ENCODE results near the gene NEDD9.

The NEDD9 gene

DNA sequence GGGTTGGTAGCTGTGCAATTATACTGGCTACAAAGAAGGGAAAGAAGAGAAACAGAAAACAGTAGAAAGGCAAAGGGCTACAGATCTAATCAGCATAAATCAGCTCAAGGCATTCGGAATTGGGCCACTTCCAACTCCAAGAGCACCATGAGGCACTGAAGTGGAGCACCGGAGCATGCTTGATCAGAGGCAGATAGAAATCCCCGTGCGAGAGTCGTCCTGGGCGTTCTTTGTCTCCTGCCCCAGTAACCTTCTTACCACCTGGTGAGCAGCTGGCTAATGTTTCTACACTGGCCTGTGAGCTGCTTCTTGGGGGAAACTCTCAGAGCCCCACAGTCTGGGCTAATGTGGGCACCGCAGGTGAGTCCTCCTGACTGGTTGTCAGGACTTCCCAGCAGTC is 16.7 kb downstream of the NEDD9 start:
- Mint-ChIP-seq H3K27ac (peak overlapping the region; percentile 56), H3K4me1 (peaks cover 73% of the 10 kb centered on the region), H3K9me3 (no peaks in the 10 kb centered on the region), H3K27me3 (ENCODE audit: low read depth, poor library complexity) (peaks cover 3% of the 10 kb centered on the region), H3K36me3 (ENCODE audit: low read depth) (peaks cover 28% of the 10 kb centered on the region), H3K4me3 (no peak overlapping the region)
- TF ChIP-seq, protein P1, sequence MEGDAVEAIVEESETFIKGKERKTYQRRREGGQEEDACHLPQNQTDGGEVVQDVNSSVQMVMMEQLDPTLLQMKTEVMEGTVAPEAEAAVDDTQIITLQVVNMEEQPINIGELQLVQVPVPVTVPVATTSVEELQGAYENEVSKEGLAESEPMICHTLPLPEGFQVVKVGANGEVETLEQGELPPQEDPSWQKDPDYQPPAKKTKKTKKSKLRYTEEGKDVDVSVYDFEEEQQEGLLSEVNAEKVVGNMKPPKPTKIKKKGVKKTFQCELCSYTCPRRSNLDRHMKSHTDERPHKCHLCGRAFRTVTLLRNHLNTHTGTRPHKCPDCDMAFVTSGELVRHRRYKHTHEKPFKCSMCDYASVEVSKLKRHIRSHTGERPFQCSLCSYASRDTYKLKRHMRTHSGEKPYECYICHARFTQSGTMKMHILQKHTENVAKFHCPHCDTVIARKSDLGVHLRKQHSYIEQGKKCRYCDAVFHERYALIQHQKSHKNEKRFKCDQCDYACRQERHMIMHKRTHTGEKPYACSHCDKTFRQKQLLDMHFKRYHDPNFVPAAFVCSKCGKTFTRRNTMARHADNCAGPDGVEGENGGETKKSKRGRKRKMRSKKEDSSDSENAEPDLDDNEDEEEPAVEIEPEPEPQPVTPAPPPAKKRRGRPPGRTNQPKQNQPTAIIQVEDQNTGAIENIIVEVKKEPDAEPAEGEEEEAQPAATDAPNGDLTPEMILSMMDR (IDR thresholded peaks at IDR 0.05) = no peak
- no peak for DNase-seq

DNA sequence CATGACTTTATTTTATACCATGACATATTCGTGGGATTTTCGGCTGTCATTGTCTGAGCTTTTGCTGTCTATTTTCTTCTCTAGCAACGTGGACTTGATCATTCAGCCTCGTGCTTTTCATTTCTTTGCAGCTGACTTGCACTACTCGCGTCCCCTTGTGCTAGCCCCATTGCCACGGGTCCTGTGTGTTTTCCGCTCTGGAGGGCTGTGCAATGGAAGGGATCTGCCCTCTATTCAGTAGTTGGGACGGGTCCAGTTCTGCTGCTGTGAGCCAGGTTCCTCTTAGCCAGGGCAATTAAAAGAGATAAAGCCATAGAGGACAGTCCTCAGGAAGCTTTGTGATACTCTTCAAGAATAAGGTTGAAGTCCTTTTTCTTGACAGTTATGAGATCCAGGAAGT is 17.6 kb downstream of the NEDD9 start:
- H3K9me3 Mint-ChIP-seq = no peaks in the 10 kb centered on the region
- DNase-seq = no peak
- no peak overlapping the region for H3K4me3 Mint-ChIP-seq
- H3K4me1 Mint-ChIP-seq = peaks cover 65% of the 10 kb centered on the region
- peaks cover 20% of the 10 kb centered on the region for H3K36me3 Mint-ChIP-seq (ENCODE audit: low read depth)
- H3K27me3 Mint-ChIP-seq (ENCODE audit: low read depth, poor library complexity) = peaks cover 3% of the 10 kb centered on the region
- TF ChIP-seq, protein P1 (IDR thresholded peaks at IDR 0.05) = no peak
- peak overlapping the region; percentile 34 for H3K27ac Mint-ChIP-seq

DNA sequence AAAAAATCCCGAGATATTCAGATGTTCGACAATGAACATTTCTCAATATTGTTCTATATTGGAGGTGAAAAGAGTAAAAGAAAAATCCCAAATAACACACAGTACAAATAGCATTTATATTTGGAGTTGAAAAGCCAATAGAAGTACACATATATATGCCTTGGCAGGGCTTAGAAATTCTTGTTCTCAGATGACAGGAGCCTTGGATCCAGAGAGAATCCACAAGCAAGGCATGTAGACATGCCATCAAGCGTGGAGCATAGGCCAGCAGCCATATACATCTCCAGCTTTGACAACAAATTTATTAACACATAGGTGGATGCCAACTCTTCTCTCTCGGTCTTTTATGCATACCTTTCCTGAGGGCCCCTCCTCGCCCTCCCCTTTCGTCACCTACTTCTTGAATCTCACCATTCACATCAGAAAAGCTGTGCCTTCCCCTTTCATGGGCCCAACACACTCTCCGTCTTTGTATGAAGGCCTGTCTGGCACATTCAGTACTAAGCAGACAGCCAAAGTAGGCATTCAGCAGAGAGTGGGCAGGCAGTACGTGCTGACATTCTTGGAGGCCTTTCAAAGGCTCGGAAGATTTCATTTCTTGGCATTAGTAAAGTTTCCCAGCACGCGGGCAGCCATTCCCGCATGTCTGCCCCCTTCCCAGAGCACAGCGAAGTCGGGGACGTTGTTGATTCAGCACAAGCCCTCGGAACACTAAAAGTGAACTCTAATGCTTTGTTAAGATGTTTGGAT is 18.2 kb downstream of the NEDD9 start:
- Mint-ChIP-seq H3K36me3 (ENCODE audit: low read depth) (peaks cover 15% of the 10 kb centered on the region), H3K27me3 (ENCODE audit: low read depth, poor library complexity) (peaks cover 3% of the 10 kb centered on the region), H3K4me1 (peaks cover 59% of the 10 kb centered on the region), H3K4me3 (no peak overlapping the region), H3K9me3 (no peaks in the 10 kb centered on the region), H3K27ac (no peak overlapping the region)
- no peak for DNase-seq
- TF ChIP-seq, protein P1 (IDR thresholded peaks at IDR 0.05) = no peak

DNA sequence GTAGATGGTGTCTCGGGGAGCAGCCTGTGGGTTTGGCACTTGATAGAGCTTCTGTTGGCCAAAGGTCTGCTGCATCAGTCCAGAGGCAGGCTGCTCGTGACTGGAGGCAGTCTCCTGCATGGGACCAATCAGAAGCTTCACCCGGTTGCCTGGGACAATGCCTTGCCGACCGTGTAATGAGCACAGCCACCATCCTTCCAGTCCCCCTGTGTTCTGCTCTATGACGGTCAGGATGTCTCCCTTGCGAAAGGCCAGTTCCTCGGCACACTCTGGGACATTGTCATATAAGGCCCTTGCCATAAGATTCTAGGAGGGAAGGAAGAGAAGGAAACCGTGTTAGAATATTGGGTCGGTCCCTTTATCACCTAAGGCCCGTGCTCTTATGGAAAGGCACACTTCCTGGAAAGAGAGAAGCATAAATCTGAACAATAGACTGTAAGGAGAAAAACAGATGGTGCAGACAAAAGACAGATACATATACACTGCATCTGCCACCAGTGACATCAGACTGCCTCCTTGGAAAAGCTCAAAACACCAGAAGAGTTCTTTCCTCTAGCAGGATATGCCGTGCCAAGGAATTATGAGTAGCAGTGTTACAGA is 18.9 kb downstream of the NEDD9 start:
- H3K9me3 Mint-ChIP-seq = no peaks in the 10 kb centered on the region
- H3K27ac Mint-ChIP-seq = no peak overlapping the region
- no peak for DNase-seq
- no peak overlapping the region for H3K4me3 Mint-ChIP-seq
- peaks cover 15% of the 10 kb centered on the region for H3K36me3 Mint-ChIP-seq (ENCODE audit: low read depth)
- peaks cover 52% of the 10 kb centered on the region for H3K4me1 Mint-ChIP-seq
- TF ChIP-seq, protein P1 (IDR thresholded peaks at IDR 0.05) = no peak
- H3K27me3 Mint-ChIP-seq (ENCODE audit: low read depth, poor library complexity) = peaks cover 3% of the 10 kb centered on the region

DNA sequence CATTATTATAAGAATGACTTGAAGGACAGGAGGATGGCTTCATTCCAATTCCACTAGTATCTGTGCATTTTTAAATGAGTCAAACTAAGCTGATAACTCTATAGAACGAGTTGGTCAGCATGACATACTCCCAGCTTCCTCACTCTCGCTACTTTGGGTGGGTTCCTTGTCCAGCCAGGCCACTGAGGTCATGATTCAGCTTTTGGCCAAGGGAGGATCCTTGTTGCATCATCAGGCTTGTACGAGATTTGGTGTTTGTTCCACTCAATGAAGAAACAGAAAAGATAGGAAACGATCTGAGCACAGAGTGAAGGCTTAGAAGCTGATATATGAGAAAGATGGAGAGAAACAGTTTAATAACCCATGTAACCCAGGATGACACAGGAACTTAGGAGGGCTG is 19.8 kb downstream of the NEDD9 start:
- H3K4me3 Mint-ChIP-seq = no peak overlapping the region
- no peak for DNase-seq
- peaks cover 48% of the 10 kb centered on the region for H3K4me1 Mint-ChIP-seq
- no peaks in the 10 kb centered on the region for H3K9me3 Mint-ChIP-seq
- peaks cover 15% of the 10 kb centered on the region for H3K36me3 Mint-ChIP-seq (ENCODE audit: low read depth)
- TF ChIP-seq, protein P1 (IDR thresholded peaks at IDR 0.05) = no peak
- no peak overlapping the region for H3K27ac Mint-ChIP-seq
- peaks cover 3% of the 10 kb centered on the region for H3K27me3 Mint-ChIP-seq (ENCODE audit: low read depth, poor library complexity)

DNA sequence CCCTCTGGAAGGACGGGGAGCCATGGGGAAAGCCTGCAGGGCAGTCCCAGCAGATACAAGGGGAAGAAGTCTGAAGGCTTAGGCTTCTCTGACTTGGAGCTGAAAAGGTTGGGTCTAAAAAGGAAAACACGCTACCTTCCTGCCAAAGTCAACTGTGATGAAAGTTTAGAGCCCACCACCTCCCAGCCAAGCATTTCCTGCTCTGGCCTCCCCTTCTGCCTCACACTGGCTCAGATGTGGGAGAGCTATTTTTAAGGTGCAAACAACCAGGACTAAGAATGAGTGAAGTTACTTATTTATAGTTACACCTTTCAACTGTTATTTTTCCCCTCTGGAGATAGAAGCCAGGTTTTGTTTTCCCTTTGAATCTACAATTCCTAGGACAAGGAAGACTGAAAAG is 21.2 kb downstream of the NEDD9 start:
- H3K27ac Mint-ChIP-seq = no peak overlapping the region
- TF ChIP-seq, protein P1 (IDR thresholded peaks at IDR 0.05) = no peak
- peaks cover 22% of the 10 kb centered on the region for H3K36me3 Mint-ChIP-seq (ENCODE audit: low read depth)
- DNase-seq = no peak
- peaks cover 41% of the 10 kb centered on the region for H3K4me1 Mint-ChIP-seq
- no peak overlapping the region for H3K4me3 Mint-ChIP-seq
- peaks cover 3% of the 10 kb centered on the region for H3K27me3 Mint-ChIP-seq (ENCODE audit: low read depth, poor library complexity)
- H3K9me3 Mint-ChIP-seq = no peaks in the 10 kb centered on the region
